NCI-H748 (cell line): ENCODE measurements around the gene HPS1.

ENCODE experiments used
- DNase-seq: peaks from one replicate; lab custom pipeline; 2025; ENCODE audit not compliant: unreplicated experiment; lab: John Stamatoyannopoulos, UW

The HPS1 gene

GRCh38 chr10:98433881-98434732 is 12.6 kb downstream of the HPS1 start:
- no peak for DNase-seq

GRCh38 chr10:98433371-98433770 is 13.4 kb downstream of the HPS1 start:
- DNase-seq: no peak

- DNase-seq: no peak
Measured at GRCh38 chr10:98432330-98432729, 14.4 kb downstream of the HPS1 start.

GRCh38 chr10:98431016-98431415 is 15.7 kb downstream of the HPS1 start:
- DNase-seq: no peak

- DNase-seq: no peak
Measured at GRCh38 chr10:98430427-98430826, 16.3 kb downstream of the HPS1 start.

GRCh38 chr10:98429320-98430072 is 17.2 kb downstream of the HPS1 start:
- DNase-seq: no peak

GRCh38 chr10:98427011-98427515 is 19.7 kb downstream of the HPS1 start:
- DNase-seq: no peak

GRCh38 chr10:98425511-98426352 is 21.0 kb downstream of the HPS1 start:
- DNase-seq: peak; percentile 28

- no peak for DNase-seq
Measured at GRCh38 chr10:98424295-98425254, 22.2 kb downstream of the HPS1 start.

- DNase-seq: peak; percentile 31
Measured at GRCh38 chr10:98423691-98424120, 23.0 kb downstream of the HPS1 start.

GRCh38 chr10:98422182-98422581 is 24.6 kb downstream of the HPS1 start:
- DNase-seq: no peak

- DNase-seq: no peak
Measured at GRCh38 chr10:98420786-98421185, 25.9 kb downstream of the HPS1 start.

GRCh38 chr10:98419469-98420261 is 27.1 kb downstream of the HPS1 start:
- no peak for DNase-seq

- DNase-seq: no peak
Measured at GRCh38 chr10:98418665-98419468, 27.9 kb downstream of the HPS1 start.

GRCh38 chr10:98417973-98418664 is 28.6 kb downstream of the HPS1 start:
- no peak for DNase-seq

GRCh38 chr10:98417481-98417959 is 29.2 kb downstream of the HPS1 start:
- no peak for DNase-seq

GRCh38 chr10:98416606-98417388 is 29.9 kb downstream of the HPS1 start:
- DNase-seq: no peak
